HG02938 (cell line): ENCODE results near the gene KLK14.

Experiments
- ATAC-seq: cut with Tn5 transposase; IDR thresholded peaks from one replicate; pipeline ENCODE4 v1.9.1; 2021; ENCODE audit warnings: mild to moderate bottlenecking, moderate library complexity; ENCODE audit not compliant: unreplicated experiment

KLK14 gene

DNA sequence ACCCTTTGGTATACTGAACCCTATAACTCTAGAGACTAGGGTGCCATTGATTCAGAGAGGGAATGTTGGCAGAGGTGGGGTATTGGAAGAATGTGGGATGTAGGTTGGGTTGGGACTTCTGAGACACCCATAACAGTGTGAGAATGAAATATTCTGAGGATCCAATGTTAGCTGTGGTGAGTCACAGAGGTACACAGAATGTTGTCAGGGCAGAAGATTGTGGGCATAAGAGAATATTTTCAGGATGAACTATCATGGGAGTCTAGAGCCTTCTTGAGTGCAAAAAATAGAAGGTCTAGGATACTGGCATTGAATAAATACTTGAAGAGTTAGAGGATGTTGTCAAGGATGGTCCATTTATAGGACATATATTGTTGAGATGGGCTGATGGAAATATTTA is 26.8 kb downstream of the KLK14 start:
- no peak for ATAC-seq

DNA sequence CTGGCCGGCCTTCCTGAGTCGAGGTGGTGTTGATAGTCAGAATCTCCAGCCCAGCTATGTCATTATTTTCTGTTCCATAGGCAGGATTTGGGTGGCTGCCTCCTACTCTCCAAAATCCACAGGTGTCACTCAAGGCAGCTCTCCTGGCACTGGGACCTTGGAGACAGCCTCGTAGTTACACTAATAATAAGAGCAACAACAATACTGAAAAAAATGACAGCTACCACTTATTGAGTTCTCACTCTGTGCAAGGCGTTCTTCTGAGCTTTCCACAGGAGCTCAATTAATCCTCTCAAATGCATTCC is 35.7 kb downstream of the KLK14 start:
- ATAC-seq, result no peak

DNA sequence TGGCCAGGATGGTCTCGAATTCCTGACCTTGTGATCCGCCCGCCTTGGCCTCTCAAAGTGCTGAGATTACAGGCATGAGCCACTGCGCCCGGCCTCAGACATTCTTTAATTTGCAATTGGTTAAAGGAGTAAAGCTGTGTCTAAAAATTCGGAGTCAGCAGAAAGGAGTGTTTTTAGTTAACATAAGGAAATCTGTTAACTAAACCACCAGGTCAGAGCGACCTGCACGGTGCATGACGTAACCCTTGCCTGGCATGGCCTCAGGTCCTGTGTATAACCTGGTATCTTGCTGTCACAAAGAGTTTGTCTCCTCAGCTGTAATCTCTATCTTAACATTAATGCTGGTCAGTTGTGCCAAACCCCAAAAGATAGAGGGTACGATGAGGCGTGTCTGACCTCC is 38.4 kb downstream of the KLK14 start:
- ATAC-seq, result no peak

DNA sequence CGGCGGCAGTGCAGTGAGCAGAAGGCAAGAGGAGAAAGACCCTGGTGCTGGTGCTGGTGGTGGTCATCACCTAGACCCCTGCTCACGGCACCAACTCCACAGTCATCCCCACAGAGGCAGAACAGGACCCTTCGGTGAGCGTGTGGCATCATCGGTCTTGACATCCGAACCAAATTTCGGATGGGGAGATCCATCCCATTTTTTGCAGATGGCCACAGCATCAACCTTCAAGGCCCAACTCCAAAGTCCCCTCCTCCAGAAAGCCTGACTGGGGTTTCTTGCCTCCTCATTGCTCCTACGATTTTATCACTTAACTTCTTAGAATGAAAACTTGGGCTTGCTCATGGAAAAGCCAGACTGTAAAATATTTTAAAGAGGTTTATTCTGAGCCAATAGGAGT is 39.2 kb downstream of the KLK14 start:
- ATAC-seq, result no peak

DNA sequence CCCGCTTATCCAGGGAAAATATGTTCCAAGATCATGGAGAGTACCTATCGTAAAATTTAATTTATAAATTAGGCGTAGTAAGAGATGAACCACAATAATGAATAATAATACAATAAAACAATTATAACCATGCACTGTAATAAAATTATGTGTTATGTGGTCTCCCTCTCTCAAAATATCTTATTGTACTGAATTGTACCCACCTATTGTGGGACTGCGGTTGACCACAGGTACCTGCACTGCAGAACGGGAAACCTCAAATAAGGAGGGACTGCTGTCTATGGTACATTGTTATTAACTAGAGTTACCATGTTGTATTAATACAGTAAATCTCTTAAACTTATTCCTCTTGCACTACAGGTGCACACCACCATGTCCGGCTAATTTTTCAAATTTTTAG is 42.5 kb downstream of the KLK14 start:
- no peak for ATAC-seq

DNA sequence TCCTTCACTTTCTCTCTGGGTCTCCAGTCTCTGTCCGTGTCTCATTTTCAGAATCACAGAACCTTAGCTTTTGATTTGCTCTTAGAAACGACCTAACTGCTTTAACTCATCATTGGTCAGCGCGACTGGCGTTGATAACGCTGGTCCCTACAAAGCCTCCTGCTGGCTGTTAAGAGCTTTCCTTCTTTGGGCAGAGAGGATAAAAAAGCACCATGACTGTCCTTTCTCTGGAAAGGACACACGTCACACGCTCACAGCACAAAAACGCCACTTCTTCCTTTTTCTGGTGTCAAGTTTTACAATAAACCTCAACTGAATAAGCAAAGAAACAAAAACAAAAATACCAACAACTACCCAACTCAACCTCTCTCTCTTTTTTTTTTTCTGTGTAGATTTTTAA is 46.2 kb downstream of the KLK14 start:
- no peak for ATAC-seq

DNA sequence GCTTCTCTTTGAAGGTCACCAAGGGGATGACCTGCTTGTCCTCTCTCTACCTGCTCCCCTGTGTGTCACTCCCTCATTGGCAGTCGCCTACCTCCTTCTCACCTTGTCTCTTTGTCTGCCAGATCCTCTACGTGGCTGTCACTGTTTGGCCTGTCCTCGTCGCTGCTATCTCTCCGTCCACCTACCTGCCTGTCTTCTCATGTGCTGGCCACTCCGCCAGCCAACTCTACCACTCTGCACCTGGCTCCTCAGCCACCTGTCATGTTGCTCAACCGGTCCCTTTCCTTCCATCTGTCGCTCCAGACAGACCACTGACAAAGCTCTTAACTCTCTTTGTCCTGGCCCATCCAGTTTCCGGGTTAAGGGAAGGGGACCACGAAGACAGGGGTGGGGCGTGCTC is 48.0 kb downstream of the KLK14 start, which contains the start of gene KLK12:
Gene KLK12, minus strand, starts transcription at position 299 of the 400 bp plus-strand sequence. CDS start 381 bp downstream, outside the sequence.
- no peak for ATAC-seq

DNA sequence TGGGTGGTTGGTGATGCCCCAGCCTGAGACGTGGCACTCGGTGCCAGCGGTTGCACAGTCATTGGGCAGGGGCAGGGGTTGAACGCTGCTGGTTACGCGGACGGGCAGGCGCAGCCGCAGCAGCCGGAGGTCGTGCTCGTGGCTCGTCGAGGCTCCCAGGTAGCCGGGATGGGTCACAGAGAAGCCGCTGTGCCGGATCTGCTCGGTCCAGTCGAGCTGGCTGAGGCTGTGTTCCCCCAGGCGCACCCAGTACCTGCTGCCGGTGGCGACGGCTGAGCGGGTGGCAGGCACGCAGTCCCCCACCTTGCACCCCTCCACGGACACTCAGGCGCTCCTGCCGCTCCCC is 50.8 kb downstream of the KLK14 start:
- no peak for ATAC-seq

DNA sequence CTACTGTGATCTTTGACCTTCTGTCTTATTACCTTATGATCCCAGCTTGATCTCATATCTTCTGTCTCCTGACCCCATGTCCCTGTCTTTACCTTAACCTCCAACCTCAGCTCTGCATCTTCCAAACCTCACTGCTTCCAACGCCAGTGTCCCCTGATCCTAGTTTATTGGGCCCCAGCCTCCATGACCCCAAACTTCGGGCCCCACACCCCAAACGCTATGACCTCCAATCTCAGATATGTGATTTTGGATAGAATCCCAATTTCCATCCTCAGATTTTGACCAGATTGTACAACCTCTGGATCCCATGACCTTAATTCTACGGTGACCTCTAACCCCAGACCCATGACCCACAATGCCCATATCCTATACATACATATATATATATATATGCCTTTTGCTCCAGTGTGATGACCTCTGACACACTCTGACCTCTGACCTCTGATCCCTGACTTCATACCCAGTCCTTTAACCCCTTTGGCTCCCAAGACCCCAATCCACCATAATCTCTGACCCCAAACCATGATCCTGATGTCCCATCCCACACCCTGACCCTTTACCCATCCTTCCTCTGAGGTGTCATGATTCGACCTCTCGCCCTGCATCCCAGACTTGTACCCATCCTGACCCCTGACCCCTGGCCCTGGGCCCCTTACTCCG is 51.3 kb downstream of the KLK14 start:
- no peak for ATAC-seq

DNA sequence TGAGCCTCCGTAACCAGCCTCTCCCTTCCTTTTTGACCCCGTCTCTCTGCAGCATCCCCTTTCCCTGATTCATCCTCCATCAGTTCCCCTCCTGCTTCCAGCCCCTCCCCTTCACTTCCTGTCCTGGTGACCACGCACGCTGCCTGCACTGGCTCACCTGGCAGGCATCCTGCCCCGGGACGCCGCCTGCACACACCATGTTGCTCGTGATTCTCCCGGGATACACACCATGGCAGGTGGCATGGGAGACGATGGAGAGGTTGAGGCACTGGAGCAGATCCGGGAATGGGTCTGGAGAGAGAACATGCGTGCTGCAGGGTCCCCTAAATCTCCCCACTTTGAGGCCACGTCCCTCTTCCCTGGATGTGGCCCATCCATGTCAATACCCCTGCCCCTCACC is 52.1 kb downstream of the KLK14 start:
- ATAC-seq, result no peak

DNA sequence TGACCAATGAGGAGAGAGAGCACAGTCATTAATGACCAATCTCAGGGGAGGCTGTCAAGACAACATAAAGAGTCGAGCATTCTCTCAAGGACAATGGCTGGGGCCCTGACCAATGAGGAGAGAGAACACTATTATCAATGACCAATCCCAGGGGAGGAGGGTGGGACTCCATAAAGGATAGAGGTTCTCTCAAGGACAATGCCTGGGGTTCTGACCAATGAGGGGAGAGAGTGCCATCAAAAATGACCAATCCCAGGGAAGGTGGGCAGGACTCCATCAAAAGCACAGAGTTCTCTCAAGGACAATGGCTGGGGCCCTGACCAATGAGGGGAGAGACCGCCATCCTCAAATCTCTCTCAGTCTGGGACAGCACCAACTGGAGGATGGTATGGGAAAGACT is 53.0 kb downstream of the KLK14 start:
- no peak for ATAC-seq
